ENCODE data around the gene MAPK12. TPM values are rescaled to one million over a fixed set of nuclear protein-coding genes. Genes with fewer than 3 reads are reported as not detected.

Gene MAPK12
- total and polyA plus RNA-seq, 7 donors: 57.4 to 178 (median 131) TPM

DNA sequence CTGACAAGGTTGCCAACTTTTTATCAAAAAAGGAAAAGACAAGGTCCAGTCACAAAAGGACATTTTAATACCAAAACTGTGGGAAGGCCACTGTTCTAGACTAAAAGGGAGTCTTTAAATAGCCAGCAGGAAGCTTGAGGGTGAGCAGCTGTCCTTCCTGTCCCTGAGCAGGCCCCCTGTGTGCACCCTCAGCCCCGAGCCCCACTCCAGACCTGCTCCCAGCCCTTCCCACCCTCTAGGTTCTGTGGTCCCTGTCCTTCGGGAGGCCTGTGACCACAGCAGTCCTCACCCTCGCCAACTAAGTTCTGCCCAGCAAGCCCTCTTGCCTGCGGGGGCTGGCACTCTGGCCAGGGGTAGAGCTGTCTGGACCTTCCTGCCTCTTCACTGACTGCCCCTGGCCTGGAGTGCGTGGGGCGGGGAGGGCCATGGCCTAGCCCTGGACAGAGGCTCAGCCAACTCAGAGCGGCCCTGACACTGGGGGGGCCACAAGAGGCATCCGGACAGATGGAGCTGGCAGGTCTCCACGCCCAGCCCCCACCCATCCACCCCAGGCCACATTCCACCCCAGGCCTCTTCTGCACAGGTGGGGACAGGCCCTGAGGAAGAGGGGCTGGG, 47.6 kb upstream of the MAPK12 start:
- 49 to 53% (median 51%) methylated on average over 6 to 9 of the region's 9 CpGs for WGBS, 3 donors
- H3K27ac ChIP-seq: peak overlapping the region; percentile 55
- peaks cover 17% of the 10 kb centered on the region for H3K4me1 ChIP-seq
- DNase-seq (no peak), ATAC-seq (no peak)
- TF ChIP-seq, protein P1, sequence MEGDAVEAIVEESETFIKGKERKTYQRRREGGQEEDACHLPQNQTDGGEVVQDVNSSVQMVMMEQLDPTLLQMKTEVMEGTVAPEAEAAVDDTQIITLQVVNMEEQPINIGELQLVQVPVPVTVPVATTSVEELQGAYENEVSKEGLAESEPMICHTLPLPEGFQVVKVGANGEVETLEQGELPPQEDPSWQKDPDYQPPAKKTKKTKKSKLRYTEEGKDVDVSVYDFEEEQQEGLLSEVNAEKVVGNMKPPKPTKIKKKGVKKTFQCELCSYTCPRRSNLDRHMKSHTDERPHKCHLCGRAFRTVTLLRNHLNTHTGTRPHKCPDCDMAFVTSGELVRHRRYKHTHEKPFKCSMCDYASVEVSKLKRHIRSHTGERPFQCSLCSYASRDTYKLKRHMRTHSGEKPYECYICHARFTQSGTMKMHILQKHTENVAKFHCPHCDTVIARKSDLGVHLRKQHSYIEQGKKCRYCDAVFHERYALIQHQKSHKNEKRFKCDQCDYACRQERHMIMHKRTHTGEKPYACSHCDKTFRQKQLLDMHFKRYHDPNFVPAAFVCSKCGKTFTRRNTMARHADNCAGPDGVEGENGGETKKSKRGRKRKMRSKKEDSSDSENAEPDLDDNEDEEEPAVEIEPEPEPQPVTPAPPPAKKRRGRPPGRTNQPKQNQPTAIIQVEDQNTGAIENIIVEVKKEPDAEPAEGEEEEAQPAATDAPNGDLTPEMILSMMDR (IDR thresholded peaks at IDR 0.05): no peak
- intact Hi-C loops (cut with DNase I): no loop called here
- no peaks in the 10 kb centered on the region for H3K36me3 ChIP-seq (ENCODE audit: insufficient read depth in 1 of 2, low read depth in 1 of 2)
- no peak overlapping the region for H3K4me3 ChIP-seq
- peaks cover 0 to 6% (median 0%) of the 10 kb centered on the region in 3 donors for H3K27me3 ChIP-seq (ENCODE audit: insufficient read depth in 3 of 3, low read length in 2 of 3)
- no peaks in the 10 kb centered on the region for H3K9me3 ChIP-seq

DNA sequence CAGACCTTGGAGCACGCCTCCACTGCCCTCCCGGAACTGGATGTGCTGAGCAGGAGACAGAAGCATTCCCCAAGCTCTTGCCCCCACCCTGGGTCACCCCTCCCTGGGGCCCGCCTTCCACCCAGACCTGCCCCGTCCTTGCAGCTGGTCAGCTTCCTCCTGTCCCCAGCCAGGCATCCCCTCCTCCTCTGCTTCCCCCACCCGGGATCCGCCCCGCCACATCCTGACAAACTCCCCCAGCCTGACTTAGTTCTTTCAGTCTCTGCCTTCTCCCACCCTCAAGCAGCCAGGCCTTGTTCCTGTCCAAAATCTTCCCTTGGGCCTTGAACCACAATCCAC, 47.1 kb upstream of the MAPK12 start:
- whole genome bisulfite sequencing, 3 donors: 51 to 56% (median 52%) methylated on average over 6 to 7 of the region's 7 CpGs
- TF ChIP-seq, protein P1 (IDR thresholded peaks at IDR 0.05): no peak
- ATAC-seq (peak in 3 of 4 donors; percentile 11 to 32 (median 16)), DNase-seq (peak; percentile 82 to 90)
- Histone ChIP-seq H3K27ac (peak overlapping the region; percentile 55), H3K9me3 (no peaks in the 10 kb centered on the region), H3K4me3 (no peak overlapping the region), H3K27me3 (ENCODE audit: insufficient read depth in 3 of 3, low read length in 2 of 3) (peaks cover 0 to 6% (median 0%) of the 10 kb centered on the region in 3 donors), H3K4me1 (peaks cover 23% of the 10 kb centered on the region), H3K36me3 (ENCODE audit: insufficient read depth in 1 of 2, low read depth in 1 of 2) (no peaks in the 10 kb centered on the region)
- intact Hi-C loops (cut with DNase I): no loop called here

DNA sequence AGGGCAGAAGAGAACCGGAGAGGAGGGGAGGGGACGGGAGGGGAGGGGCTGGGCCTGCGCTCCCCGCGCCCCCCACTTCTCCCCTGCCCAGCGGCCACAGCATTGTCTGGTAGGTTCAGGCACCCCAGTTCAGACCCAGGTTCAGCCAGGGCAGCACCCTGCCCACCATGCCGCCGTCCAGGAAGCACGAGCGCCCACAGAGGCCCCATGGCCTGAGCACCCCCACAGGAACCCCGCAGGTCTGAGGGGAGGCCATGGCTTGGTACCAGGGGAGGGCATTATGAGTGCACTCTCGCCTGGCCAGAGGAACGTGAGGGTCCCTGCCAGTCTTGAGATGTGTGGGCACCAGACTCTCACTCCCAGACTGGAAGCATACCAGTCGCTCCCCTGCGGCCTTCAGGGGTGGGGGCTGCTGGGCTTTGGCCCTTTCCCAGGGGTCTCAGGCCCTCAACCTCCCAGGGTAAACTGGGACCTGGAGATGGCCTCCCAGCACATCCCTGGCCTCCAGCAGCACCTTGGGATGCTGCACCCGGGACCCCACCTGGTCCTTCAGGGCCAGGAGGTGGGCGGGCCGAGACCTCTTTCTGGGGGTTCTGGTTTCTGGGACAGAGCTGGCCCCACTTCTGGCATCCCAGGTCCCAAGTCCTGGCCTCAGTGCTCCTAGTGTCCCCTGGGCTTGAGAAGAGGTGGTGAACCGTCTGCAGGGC, 46.6 kb upstream of the MAPK12 start:
- intact Hi-C loops (cut with DNase I): no loop called here
- peak in 1 of 2 donors; percentile 62 for DNase-seq
- Histone ChIP-seq H3K27me3 (ENCODE audit: insufficient read depth in 3 of 3, low read length in 2 of 3) (peaks cover 0 to 6% (median 0%) of the 10 kb centered on the region in 3 donors), H3K4me1 (peaks cover 28% of the 10 kb centered on the region), H3K27ac (peak overlapping the region; percentile 55), H3K4me3 (peak overlapping the region; percentile 1), H3K9me3 (no peaks in the 10 kb centered on the region), H3K36me3 (ENCODE audit: insufficient read depth in 1 of 2, low read depth in 1 of 2) (no peaks in the 10 kb centered on the region)
- 31 to 60% (median 40%) methylated on average over 13 to 19 of the region's 19 CpGs for WGBS, 3 donors
- TF ChIP-seq, protein P1 (IDR thresholded peaks at IDR 0.05): no peak
- no peak for ATAC-seq

DNA sequence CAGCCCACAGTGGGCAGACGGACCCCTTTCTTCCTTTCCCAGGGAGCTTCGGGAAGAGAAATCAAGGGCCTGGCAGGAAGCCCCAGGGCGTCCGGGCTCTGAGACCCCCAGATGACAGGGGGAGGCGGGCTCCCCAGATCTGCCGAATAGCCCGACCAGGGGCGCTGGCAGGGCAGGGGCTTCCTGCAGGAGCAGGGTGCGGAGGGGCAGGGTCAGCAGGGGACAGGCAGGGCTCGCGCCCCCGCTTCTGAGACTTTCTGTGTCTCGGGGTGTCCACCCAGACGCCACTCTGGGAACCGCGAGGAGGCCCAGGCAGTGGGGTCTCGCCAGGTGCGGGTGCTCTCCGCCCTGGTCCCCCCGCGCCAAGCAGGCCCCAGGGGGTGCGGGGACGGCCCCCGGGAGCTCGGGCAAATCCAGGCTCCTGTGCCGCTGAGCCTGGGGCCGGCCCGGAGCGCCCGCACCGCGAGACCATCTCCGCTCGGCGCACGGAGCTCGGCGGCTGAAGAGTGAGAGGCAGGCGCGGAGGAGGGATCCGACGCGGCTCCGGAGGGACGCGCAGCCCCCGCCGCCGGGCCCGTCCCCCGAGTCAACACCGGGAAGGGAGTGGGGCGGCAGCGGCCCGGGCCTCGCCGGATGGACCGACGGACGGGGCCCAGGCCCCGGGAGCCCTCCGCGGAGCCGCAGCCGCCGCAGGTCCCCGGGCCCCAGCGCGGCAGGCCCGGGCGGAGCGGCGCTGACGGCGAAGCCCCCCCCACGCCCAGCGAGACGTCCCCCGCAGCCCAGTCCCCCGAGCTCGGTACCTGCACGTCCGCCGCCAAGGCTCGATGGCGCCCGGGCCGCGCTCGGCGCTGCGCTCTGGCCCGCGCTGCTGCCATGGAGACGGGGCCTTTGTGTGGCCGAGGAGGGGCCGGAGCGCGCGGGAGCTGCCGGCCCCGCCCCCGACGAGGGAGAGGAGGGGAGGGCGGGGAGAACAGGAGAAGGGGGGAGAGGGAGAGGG, 45.6 kb upstream of the MAPK12 start, which contains the start of gene PLXNB2:
TSS of gene PLXNB2 (minus strand) at position 894 of the 997 bp plus-strand sequence. CDS start 17,062 bp downstream, outside the sequence.
- peak; percentile 87 to 88 for DNase-seq
- no peaks in the 10 kb centered on the region for H3K36me3 ChIP-seq (ENCODE audit: insufficient read depth in 1 of 2, low read depth in 1 of 2)
- intact Hi-C loops (cut with DNase I): no loop called here
- H3K4me3 ChIP-seq: peak within 1 kb of the TSS; percentile 80
- TF ChIP-seq, protein P1 (IDR thresholded peaks at IDR 0.05): no peak
- no peaks in the 10 kb centered on the region for H3K9me3 ChIP-seq
- 1 to 5% (median 2%) methylated on average over 58 to 100 of the region's 105 CpGs for WGBS, 3 donors
- peak within 1 kb of the TSS; percentile 83 for H3K27ac ChIP-seq
- peaks cover 38% of the 10 kb centered on the region for H3K4me1 ChIP-seq
- ATAC-seq: peak; percentile 56 to 74 (median 62)
- H3K27me3 ChIP-seq (ENCODE audit: insufficient read depth in 3 of 3, low read length in 2 of 3): peaks cover 0 to 6% (median 0%) of the 10 kb centered on the region in 3 donors

Measured in psoas muscle (tissue), 8 donors.